CD14-positive monocyte (primary cell): ENCODE data around the gene FAM114A2. TPM values are rescaled to one million over a fixed set of nuclear protein-coding genes. Genes with fewer than 3 reads are reported as not detected.

Experiments
- DNase-seq, 3 donors: peaks; one replicate each; pipeline ENCODE4 v3.0.0-alpha.2; 2011 to 2022
- H2AFZ ChIP-seq: 2 replicates; pipeline ENCODE4 v1.6.0; 2012; ENCODE audit warnings: mild to moderate bottlenecking, low read depth, low read length, inconsistent platforms; ENCODE audit not compliant: insufficient read depth, poor library complexity, severe bottlenecking
- H3K27ac ChIP-seq, 2 donors: 1 replicate in 1 of 2; 2 replicates in 1 of 2; pipeline ENCODE4 v1.5.1; 2012 to 2013; ENCODE audit warnings: low read length in 2 of 2, control low read depth in 1 of 2, inconsistent platforms in 1 of 2, low read depth in 1 of 2, mild to moderate bottlenecking in 1 of 2
- H3K27me3 ChIP-seq, 2 donors: one replicate each; pipeline versions ENCODE4 v1.6.0 to v1.6.1; 2011 to 2013; ENCODE audit warnings: low read length in 2 of 2; ENCODE audit not compliant: control insufficient read depth in 2 of 2, insufficient read depth in 2 of 2
- H3K36me3 ChIP-seq, 2 donors: replicated peaks in 1 of 2; 1 replicate in 1 of 2; 2 replicates in 1 of 2; pipeline versions ENCODE4 v1.5.1 to v1.6.1; 2012 to 2013; ENCODE audit warnings: low read length in 2 of 2, control low read depth in 1 of 2, inconsistent platforms in 1 of 2, mild to moderate bottlenecking in 1 of 2; ENCODE audit not compliant: insufficient read depth in 2 of 2, control insufficient read depth in 1 of 2
- H3K4me1 ChIP-seq, 2 donors: 1 replicate in 1 of 2; 2 replicates in 1 of 2; pipeline versions ENCODE4 v1.5.1 to v1.6.1; 2012 to 2013; ENCODE audit warnings: low read length in 2 of 2, control low read depth in 1 of 2, inconsistent platforms in 1 of 2, mild to moderate bottlenecking in 1 of 2, moderate library complexity in 1 of 2; ENCODE audit not compliant: insufficient read depth in 2 of 2, control insufficient read depth in 1 of 2
- H3K4me2 ChIP-seq: replicated peaks from 2 replicates; pipeline ENCODE3; 2012; ENCODE audit warnings: low read length, moderate library complexity, mild to moderate bottlenecking; ENCODE audit not compliant: poor library complexity, severe bottlenecking; ENCODE audit errors: extremely low read depth
- H3K4me3 ChIP-seq, 3 experiments: fragments of 200-600 bp in 1 of 3; sonication (generic) in 1 of 3; replicated peaks in 1 of 3; 1 replicate in 2 of 3; 2 replicates in 1 of 3; pipeline ENCODE4 v1.5.1; 2011 to 2013; ENCODE audit warnings: low read length in 3 of 3, mild to moderate bottlenecking in 3 of 3, control low read depth in 2 of 3, low read depth in 2 of 3, inconsistent platforms in 1 of 3, moderate library complexity in 1 of 3
- H3K79me2 ChIP-seq: 2 replicates; pipeline ENCODE4 v1.6.0; 2012; ENCODE audit warnings: mild to moderate bottlenecking, control low read depth, inconsistent platforms, low read length, moderate library complexity; ENCODE audit not compliant: insufficient read depth
- H3K9ac ChIP-seq: 2 replicates; pipeline ENCODE4 v1.6.0; 2017; ENCODE audit warnings: low read length, mild to moderate bottlenecking; ENCODE audit not compliant: insufficient read depth, poor library complexity, severe bottlenecking
- H3K9me3 ChIP-seq, 2 donors: replicated peaks in 1 of 2; 1 replicate in 1 of 2; 2 replicates in 1 of 2; pipeline versions ENCODE4 v1.5.1 to v1.6.1; 2012 to 2013; ENCODE audit warnings: low read length in 2 of 2, control low read depth in 1 of 2; ENCODE audit not compliant: control insufficient read depth in 1 of 2, insufficient read depth in 1 of 2
- H4K20me1 ChIP-seq: 2 replicates; pipeline ENCODE4 v1.6.0; 2012; ENCODE audit warnings: mild to moderate bottlenecking, low read length, control low read depth, moderate library complexity; ENCODE audit not compliant: insufficient read depth
- H3K27ac Mint-ChIP-seq, 7 donors: one replicate each; pipeline ENCODE4 v1.8.0; 2020; ENCODE audit warnings: mild to moderate bottlenecking in 7 of 7, mixed read lengths in 7 of 7, moderate library complexity in 6 of 7, inconsistent platforms in 2 of 7
- H3K27me3 Mint-ChIP-seq, 3 donors: one replicate each; pipeline ENCODE4 v1.8.0; 2021 to 2022; ENCODE audit warnings: low read depth in 3 of 3, mild to moderate bottlenecking in 3 of 3, mixed read lengths in 3 of 3, moderate library complexity in 3 of 3, inconsistent platforms in 1 of 3
- H3K36me3 Mint-ChIP-seq, 2 donors: one replicate each; pipeline ENCODE4 v1.8.0; 2020; ENCODE audit warnings: mixed read lengths in 2 of 2, inconsistent platforms in 1 of 2, mild to moderate bottlenecking in 1 of 2
- H3K4me1 Mint-ChIP-seq: one replicate; pipeline ENCODE4 v1.8.0; 2020; ENCODE audit warnings: mild to moderate bottlenecking, mixed read lengths
- H3K4me3 Mint-ChIP-seq, 2 donors: one replicate each; pipeline ENCODE4 v1.8.0; 2020; ENCODE audit warnings: mild to moderate bottlenecking in 2 of 2, mixed read lengths in 2 of 2, moderate library complexity in 1 of 2
- H3K9me3 Mint-ChIP-seq, 7 donors: one replicate each; pipeline ENCODE4 v1.8.0; 2020 to 2022; ENCODE audit warnings: mixed read lengths in 7 of 7, mild to moderate bottlenecking in 6 of 7, moderate library complexity in 6 of 7, inconsistent platforms in 2 of 7
- WGBS: methylation state at CpG from one replicate; pipeline ENCODE4 v1.1.5; 2013; ENCODE audit warnings: missing lambda C conversion rate; ENCODE audit not compliant: insufficient coverage; 5-methylcytosine and 5-hydroxymethylcytosine counted together
- intact Hi-C, 2 donors: fragments of 100-400 bp; cut with micrococcal nuclease; formaldehyde crosslinking; loops; one replicate each; pipeline versions ENCODE4 v1.15.0 to v1.15.1; 2023
- polyA plus RNA-seq, 3 donors: library from polyadenylated mRNA; depleted of rRNA in 1 of 3; unstranded in 2 of 3; stranded (reverse) in 1 of 3; fragments of 300-500 nt in 2 of 3; fragments of >200 nt in 1 of 3; fragmentation: Illumina TruSeq in 2 of 3; gene quantifications; 1 replicate in 2 of 3; 2 replicates in 1 of 3; pipeline ENCODE4 v1.2.3, GENCODE V29; 2012 to 2021
- TF ChIP-seq, protein P1 (sequence below): fragments of 200-600 bp; IDR thresholded peaks from one replicate; pipeline ENCODE4 v1.8.0; 2022; ENCODE audit warnings: antibody characterized with exemption, mild to moderate bottlenecking

FAM114A2 gene
- polyA plus RNA-seq, 3 donors: 6.7 to 18.4 (median 15.6) TPM

DNA sequence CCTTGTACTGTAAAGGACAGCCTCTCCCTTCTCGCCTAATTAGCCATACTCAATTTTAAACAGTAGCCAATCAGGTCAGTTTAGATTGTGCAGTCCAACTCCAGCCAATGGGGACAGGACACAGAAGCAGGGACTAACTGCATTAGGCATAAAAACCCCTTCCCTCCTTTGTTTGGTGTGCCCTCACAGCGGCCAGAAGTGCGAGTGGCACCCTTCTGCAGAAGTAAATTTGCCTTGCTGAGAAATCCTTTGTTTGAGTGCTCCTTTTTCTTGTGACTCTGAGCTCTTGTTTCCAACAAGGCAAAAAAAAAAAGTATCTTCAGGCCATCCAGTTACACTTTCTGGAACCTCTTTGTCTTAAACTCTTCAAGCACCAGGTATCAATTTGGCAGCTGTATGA, 97.4 kb downstream of the FAM114A2 start:
- Histone ChIP-seq H3K9me3 (peaks cover 28 to 36% of the 10 kb centered on the region in 2 donors), H2AFZ (no peak overlapping the region), H3K4me2 (no peak overlapping the region), H3K4me3 (no peak overlapping the region), H3K4me1 (no peaks in the 10 kb centered on the region), H3K27me3 (no peaks in the 10 kb centered on the region), H3K79me2 (no peaks in the 10 kb centered on the region), H3K27ac (no peak overlapping the region), H3K36me3 (no peaks in the 10 kb centered on the region), H4K20me1 (no peaks in the 10 kb centered on the region), H3K9ac (no peak overlapping the region)
- Mint-ChIP-seq H3K9me3 (peaks cover 7 to 46% (median 26%) of the 10 kb centered on the region in 7 donors), H3K27me3 (peaks cover 0 to 2% (median 0%) of the 10 kb centered on the region in 3 donors), H3K27ac (no peak overlapping the region), H3K4me1 (no peaks in the 10 kb centered on the region), H3K4me3 (no peak overlapping the region), H3K36me3 (no peaks in the 10 kb centered on the region)
- no peak for DNase-seq
- TF ChIP-seq, protein P1, sequence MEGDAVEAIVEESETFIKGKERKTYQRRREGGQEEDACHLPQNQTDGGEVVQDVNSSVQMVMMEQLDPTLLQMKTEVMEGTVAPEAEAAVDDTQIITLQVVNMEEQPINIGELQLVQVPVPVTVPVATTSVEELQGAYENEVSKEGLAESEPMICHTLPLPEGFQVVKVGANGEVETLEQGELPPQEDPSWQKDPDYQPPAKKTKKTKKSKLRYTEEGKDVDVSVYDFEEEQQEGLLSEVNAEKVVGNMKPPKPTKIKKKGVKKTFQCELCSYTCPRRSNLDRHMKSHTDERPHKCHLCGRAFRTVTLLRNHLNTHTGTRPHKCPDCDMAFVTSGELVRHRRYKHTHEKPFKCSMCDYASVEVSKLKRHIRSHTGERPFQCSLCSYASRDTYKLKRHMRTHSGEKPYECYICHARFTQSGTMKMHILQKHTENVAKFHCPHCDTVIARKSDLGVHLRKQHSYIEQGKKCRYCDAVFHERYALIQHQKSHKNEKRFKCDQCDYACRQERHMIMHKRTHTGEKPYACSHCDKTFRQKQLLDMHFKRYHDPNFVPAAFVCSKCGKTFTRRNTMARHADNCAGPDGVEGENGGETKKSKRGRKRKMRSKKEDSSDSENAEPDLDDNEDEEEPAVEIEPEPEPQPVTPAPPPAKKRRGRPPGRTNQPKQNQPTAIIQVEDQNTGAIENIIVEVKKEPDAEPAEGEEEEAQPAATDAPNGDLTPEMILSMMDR: no peak
- intact Hi-C loops: no loop called here
- WGBS: 93% methylated on average over 3 of the region's 3 CpGs

Other genes with a start within 250 kb of the FAM114A2 start
- gene MFAP3, start 57 bp upstream of the FAM114A2 start, polyA plus RNA-seq: 10 to 100 TPM in 1 of 3 donors, 1 to 10 TPM in 2; 7.4 to 13.1 (median 8.6) TPM
- 10 to 100 TPM in 1 of 3 donors, 1 to 10 TPM in 2; 6.2 to 11.6 (median 7.3) TPM for gene GALNT10, start 151.8 kb upstream of the FAM114A2 start, polyA plus RNA-seq